T follicular helper cell (primary cell): Measurements from ENCODE around the gene FBXO5.

ENCODE experiments used
- DNase-seq: peaks from one replicate; pipeline ENCODE4 v3.0.0-alpha.2; 2020; ENCODE audit warnings: low read depth

FBXO5 gene

DNA sequence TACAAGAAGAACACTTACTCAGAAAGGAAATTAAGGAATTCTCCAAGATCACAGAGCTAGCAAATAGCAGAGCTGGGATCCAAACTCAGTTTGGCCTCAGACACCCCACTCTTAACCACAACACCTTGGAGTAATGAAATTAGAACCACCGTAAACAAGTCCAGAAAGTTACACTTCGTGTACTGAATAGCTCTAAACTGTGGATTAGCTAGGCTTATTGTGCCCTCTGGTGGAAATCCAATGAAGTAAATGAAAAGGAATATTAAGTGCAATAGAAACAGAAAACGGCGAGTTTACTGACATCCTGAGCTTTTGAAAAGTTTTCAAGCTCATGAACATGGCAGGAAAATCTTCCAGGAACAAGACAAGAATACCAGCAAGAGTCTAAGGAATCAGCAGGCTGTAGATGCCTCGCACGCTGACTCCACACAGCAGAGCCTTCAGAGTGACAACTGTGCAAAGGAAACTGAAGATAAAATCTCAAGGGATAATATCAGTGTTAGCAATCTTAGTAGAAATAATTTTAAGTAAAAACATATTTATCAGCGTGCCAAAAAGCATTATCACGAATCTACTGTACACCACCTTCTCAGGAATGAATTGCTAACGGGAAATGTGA, 34.6 kb downstream of the FBXO5 start:
- no peak for DNase-seq

DNA sequence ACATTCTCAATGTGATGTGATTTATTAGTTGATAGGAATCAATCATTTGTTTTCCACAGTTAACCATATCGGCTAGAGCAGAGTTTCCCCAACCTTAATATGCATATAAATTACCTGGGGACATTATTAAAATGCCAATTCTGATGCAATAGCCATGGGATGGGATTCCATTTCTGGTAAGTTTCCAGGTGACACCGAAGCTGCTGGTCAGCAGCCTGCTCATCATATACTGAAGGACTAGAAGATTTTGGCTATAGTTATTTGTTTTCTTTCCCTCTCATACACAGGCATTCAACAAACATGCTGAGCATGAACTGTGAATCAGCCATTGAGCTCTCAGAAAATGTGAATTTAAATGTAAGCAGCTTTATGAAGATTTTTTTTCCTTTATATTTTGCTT, 35.8 kb downstream of the FBXO5 start:
- no peak for DNase-seq

DNA sequence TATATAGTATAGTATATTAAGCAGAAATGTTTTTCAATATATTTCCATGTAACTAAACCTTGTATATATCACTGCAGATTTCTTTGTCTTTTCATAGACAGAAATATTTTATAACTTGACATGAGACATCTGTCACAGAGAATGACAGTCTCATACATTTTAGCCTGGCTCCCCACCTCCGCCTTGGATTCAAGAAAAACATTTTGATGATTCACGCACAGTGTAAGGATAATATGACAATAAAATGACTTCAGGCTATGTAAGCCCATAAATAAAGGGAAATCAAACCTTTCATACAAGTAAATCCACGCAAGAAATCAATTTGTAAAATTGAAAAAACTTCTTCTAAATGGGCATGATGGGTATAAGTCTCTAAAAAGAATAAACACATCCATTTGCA, 36.4 kb downstream of the FBXO5 start:
- no peak for DNase-seq

DNA sequence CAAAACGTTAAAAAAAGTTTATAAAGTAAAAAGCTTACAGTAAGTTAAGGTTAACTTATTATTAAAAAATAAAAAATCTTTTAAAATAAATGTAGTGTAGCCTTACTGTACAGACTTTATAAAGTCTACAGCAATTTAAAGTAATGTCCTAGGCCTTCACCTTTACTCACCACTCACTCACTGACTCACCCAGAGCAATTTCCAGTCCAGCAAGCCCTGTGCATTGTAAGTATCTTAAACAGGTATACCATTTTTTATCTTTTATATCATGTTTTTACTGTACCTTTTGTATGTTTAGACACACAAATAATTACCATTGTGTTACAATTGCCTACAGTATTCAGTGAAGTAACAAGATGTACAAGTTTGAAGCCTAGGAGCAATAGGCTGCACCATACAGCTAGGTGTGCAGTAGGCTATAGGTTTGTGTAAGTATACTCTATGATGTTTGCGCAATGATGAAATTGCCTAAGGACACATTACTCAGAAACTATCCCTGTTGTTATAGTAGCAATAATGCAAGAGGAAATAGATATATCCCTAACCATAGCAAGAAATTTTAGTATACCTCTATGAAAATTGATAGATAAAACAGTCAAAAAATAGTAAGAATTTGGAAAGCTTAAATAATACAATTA, 39.5 kb downstream of the FBXO5 start:
- DNase-seq = no peak

DNA sequence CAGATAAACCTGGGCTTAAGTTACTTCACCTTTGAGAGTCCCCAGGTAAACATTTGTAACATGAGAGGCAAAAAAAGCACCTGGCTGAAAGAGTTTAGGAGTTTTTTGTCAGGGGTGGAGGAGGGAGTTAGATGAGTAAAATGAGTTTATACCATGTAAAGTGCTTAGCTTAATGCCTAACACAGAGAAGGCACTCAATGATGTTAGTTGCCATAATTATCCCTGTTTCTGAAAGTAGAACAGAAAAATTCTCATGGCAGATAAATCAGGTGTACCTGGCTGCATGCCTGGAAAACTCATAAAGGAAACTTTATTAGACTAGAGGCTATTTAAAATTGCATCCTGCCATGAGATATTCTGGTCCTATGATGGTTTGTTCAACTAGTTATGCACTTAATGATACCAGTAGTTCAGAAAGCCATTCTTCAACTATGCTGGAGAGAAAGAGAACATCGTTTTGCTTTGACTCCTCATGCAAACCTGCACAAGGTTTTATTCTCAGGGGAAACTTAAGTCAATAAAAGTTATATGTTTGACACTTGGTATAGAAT, 40.4 kb downstream of the FBXO5 start:
- DNase-seq = no peak

DNA sequence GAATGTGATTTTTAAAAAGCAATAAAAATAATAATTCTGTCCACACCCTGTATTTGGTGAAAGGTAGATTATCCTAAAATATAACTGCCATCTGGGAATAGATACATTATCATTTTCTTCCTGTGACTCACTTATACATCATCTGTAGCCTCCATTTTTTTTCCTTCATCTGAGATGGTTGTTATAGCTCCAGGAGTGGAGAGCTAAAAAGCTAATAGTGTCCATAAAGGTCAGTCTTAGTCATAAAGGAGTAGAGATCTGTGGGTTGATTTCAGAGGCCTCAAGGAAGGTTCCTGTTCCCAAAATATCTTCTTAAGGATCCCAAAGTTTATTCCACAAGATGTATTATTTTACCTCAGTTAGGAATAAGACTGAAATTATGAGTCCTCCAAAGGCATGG, 41.1 kb downstream of the FBXO5 start:
- no peak for DNase-seq

DNA sequence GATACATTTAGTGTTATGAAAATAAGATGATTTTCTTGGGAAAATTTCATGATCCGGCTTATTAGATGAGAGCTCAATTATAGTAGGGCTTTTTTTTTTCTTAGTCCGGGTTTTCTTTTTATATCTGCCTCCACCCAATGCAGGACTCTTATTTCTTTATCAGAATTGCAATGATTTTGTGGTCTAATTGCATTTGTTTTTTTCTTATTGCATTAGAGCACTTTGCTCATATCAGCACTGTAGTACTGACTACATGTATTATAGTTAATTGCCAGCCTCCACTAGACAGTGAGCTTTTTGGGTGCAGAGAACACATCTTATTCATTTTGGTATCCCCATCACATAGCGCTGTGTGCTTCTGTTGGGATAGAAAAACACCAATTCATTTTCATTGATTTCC, 50.0 kb downstream of the FBXO5 start:
- no peak for DNase-seq

DNA sequence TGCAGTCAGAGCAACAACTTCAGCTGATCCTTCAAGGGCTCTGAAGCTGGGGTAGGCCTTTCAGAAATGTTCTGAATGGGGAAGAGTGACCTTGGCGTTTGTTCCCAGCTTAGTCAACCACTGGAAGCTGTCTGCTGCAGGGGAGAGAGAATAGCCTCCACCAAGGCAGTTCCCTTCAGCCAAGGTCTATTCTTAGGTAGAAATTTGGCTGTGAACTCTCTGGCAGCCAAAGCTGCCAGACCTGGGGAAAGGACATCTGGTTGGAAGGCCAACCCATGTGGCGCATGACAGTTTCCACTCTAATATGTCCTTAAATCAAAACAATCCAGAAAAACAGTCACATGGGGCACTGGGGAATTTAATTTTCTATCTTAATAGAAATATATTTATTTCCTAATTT, 60.1 kb downstream of the FBXO5 start:
- DNase-seq = no peak
